H4 (cell line): ENCODE measurements around the gene ALKBH2. TPM values are rescaled to one million over a fixed set of nuclear protein-coding genes. Genes with fewer than 3 reads are reported as not detected.

ENCODE experiments used
- total RNA-seq: library from RNA; depleted of rRNA; stranded (reverse); fragments of >200 nt; shearing (Covaris generic); gene quantifications from 2 replicates; pipeline ENCODE4 v1.2.3, GENCODE V29; 2014; rRNA removed

ALKBH2 gene
- total RNA-seq, 1 experiment from 2014 or later, result 19.5 TPM

Other genes with a start within 250 kb of the ALKBH2 start
- 6.8 and 7.9 TPM in 2 replicates for gene SSH1, start 235.9 kb downstream of the ALKBH2 start, total RNA-seq
- not detected in 2 replicates for gene DAO, start 213.4 kb downstream of the ALKBH2 start, total RNA-seq
- not detected in 2 replicates for gene SVOP, start 72.4 kb downstream of the ALKBH2 start, total RNA-seq
- gene USP30, start 40.9 kb downstream of the ALKBH2 start, total RNA-seq, result 10.2 and 11.7 TPM in 2 replicates
- gene UNG, start 4.1 kb upstream of the ALKBH2 start, total RNA-seq, result 57.7 and 58.0 TPM in 2 replicates
- 1.6 and 2.2 TPM in 2 replicates for gene ACACB, start 23.1 kb upstream of the ALKBH2 start, total RNA-seq
- gene FOXN4, start 215.8 kb upstream of the ALKBH2 start, total RNA-seq, result not detected in 2 replicates